GM18502 (cell line): Measurements from ENCODE around the gene PCDH9.

Source experiments
- ATAC-seq: cut with Tn5 transposase; IDR thresholded peaks from one replicate; pipeline ENCODE4 v1.9.1; 2021; ENCODE audit warnings: mild to moderate bottlenecking; ENCODE audit not compliant: unreplicated experiment, poor library complexity

The PCDH9 gene

GRCh38 chr13:67094078-67094477 is 136.1 kb downstream of the PCDH9 start:
- ATAC-seq, result no peak

GRCh38 chr13:67091603-67092002 is 138.5 kb downstream of the PCDH9 start:
- ATAC-seq, result no peak

GRCh38 chr13:67090856-67091255 is 139.3 kb downstream of the PCDH9 start:
- ATAC-seq, result no peak

- no peak for ATAC-seq
Observed at GRCh38 chr13:67087527-67087926, 142.6 kb downstream of the PCDH9 start.

GRCh38 chr13:67086260-67086659 is 143.9 kb downstream of the PCDH9 start:
- ATAC-seq, result no peak

- ATAC-seq, result no peak
Observed at GRCh38 chr13:67084066-67084465, 146.1 kb downstream of the PCDH9 start.

GRCh38 chr13:67083519-67083918 is 146.6 kb downstream of the PCDH9 start:
- no peak for ATAC-seq

- no peak for ATAC-seq
Observed at GRCh38 chr13:67080351-67080750, 149.8 kb downstream of the PCDH9 start.

GRCh38 chr13:67078062-67078461 is 152.1 kb downstream of the PCDH9 start:
- ATAC-seq, result no peak

GRCh38 chr13:67077132-67077531 is 153.0 kb downstream of the PCDH9 start:
- ATAC-seq, result no peak

GRCh38 chr13:67076378-67076777 is 153.8 kb downstream of the PCDH9 start:
- no peak for ATAC-seq

- no peak for ATAC-seq
Observed at GRCh38 chr13:67075239-67075638, 154.9 kb downstream of the PCDH9 start.

GRCh38 chr13:67071918-67072598 is 158.1 kb downstream of the PCDH9 start:
- ATAC-seq, result no peak

- ATAC-seq, result no peak
Observed at GRCh38 chr13:67070306-67070705, 159.8 kb downstream of the PCDH9 start.

GRCh38 chr13:67069117-67069767 is 160.9 kb downstream of the PCDH9 start:
- no peak for ATAC-seq

GRCh38 chr13:67064920-67065319 is 165.2 kb downstream of the PCDH9 start:
- no peak for ATAC-seq

GRCh38 chr13:67063036-67063435 is 167.1 kb downstream of the PCDH9 start:
- ATAC-seq, result no peak

- no peak for ATAC-seq
Observed at GRCh38 chr13:67062160-67062559, 168.0 kb downstream of the PCDH9 start.

GRCh38 chr13:67061750-67062149 is 168.4 kb downstream of the PCDH9 start:
- ATAC-seq, result no peak

GRCh38 chr13:67052550-67053490 is 177.3 kb downstream of the PCDH9 start:
- ATAC-seq, result no peak

- ATAC-seq, result no peak
Observed at GRCh38 chr13:67049744-67050143, 180.4 kb downstream of the PCDH9 start.
